Stimulated activated CD4-positive, alpha-beta T cell treated with anti-CD3 and anti-CD28 coated beads, Interleukin-4, amount 100 ng/mL, for 4 hours (primary cell): Measurements from ENCODE around the gene GSG1L.
"Not testable (repeated sequence)": the region's sequence is repeated elsewhere in the genome, so short reads cannot be mapped to it uniquely, and the experiment has no call there.

Experiments
- DNase-seq, 2 experiments: peaks; one replicate each; pipeline ENCODE4 v3.0.0-alpha.2; 2020

Gene GSG1L

GRCh38 chr16:27880287-27880686, 183.2 kb downstream of the GSG1L start:
- DNase-seq, result no peak

- DNase-seq, result no peak
Measured at GRCh38 chr16:27879601-27880247, 183.8 kb downstream of the GSG1L start.

GRCh38 chr16:27872627-27873026, 190.9 kb downstream of the GSG1L start:
- not testable (repeated sequence) for DNase-seq

- DNase-seq, result no peak
Measured at GRCh38 chr16:27870116-27870798, 193.3 kb downstream of the GSG1L start.

GRCh38 chr16:27869411-27869810, 194.1 kb downstream of the GSG1L start:
- no peak for DNase-seq

- DNase-seq, result no peak
Measured at GRCh38 chr16:27868180-27868579, 195.3 kb downstream of the GSG1L start.

GRCh38 chr16:27867122-27868110, 196.1 kb downstream of the GSG1L start:
- peak; percentile 27 for DNase-seq

GRCh38 chr16:27863377-27863776, 200.1 kb downstream of the GSG1L start:
- no peak for DNase-seq

- DNase-seq, result no peak
Measured at GRCh38 chr16:27862953-27863352, 200.6 kb downstream of the GSG1L start.

- no peak for DNase-seq
Measured at GRCh38 chr16:27860091-27860490, 203.4 kb downstream of the GSG1L start.

GRCh38 chr16:27859020-27859419, 204.5 kb downstream of the GSG1L start:
- DNase-seq, result no peak

GRCh38 chr16:27853651-27854050, 209.9 kb downstream of the GSG1L start:
- DNase-seq, result no peak

GRCh38 chr16:27853101-27853500, 210.4 kb downstream of the GSG1L start:
- DNase-seq, result no peak

GRCh38 chr16:27852681-27853080, 210.8 kb downstream of the GSG1L start:
- DNase-seq, result no peak

- DNase-seq, result no peak
Measured at GRCh38 chr16:27852116-27852515, 211.4 kb downstream of the GSG1L start.

GRCh38 chr16:27851586-27851985, 211.9 kb downstream of the GSG1L start:
- DNase-seq, result no peak

- no peak for DNase-seq
Measured at GRCh38 chr16:27849621-27850020, 213.9 kb downstream of the GSG1L start.

- no peak for DNase-seq
Measured at GRCh38 chr16:27847030-27847550, 216.4 kb downstream of the GSG1L start.

- DNase-seq, result no peak
Measured at GRCh38 chr16:27844826-27845225, 218.7 kb downstream of the GSG1L start.

GRCh38 chr16:27843800-27844199, 219.7 kb downstream of the GSG1L start:
- no peak for DNase-seq

GRCh38 chr16:27841911-27842310, 221.6 kb downstream of the GSG1L start:
- no peak for DNase-seq

GRCh38 chr16:27841061-27841801, 222.3 kb downstream of the GSG1L start:
- DNase-seq, result no peak
